GM04503 (cell line): Measurements from ENCODE around the gene DUS4L.

Experiments used
- DNase-seq: peaks from one replicate; pipeline ENCODE4 v3.0.0-alpha.2; 2012; ENCODE audit warnings: low read depth

The DUS4L gene

DNA sequence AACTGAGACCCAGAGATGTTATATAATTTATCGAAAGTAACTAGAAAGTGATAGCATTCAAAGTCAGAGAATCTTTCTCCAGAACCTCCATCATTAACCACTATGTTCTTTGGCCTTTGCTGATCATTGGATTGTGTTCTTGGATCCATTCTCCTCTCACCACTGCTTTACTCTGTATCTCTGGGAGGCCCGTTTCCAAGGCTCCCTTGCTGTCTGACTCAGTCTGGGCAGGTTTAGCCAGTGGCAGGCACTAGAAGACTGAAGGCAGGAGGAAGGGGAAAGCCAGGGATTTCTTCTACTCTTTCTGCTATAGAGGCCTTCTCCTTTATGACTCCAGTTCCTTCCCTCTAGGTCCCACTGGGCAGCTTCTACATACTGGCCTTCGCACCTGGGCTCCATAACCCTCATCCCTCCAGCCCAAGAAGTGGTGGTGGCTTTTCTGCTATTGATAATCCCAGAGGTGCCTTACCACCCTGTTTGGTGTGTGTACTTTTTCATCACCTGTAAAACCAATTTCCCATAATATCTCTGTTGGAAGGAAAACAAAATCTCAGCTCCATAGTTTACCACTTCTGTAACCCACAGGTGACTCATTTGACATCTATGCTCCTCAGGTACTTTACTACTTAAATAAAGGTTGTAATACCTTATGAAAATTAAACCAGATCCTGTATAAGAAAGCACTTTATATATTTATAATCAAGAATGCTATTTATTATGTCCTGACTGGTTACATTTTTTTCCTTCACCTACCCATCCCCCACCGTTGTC lies 52.3 kb downstream of the DUS4L start:
- no peak for DNase-seq

DNA sequence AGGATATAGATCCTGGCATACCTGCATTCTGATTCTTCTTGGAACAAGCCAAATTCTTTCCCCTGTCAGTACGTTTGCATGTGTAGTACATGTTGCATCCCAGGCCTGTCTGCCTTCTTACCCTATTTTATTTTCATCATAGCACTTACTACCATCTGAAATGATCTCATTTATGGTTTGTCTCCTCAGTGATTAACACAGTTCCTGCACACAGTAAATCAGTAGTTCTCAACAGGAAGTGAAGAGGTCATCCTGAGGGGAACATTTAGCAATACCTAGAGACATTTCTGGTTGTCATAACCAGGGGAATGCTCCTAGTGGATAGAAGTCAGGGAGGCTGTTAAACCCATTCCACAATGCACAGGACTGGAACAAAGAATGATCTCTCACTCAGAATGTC lies 58.7 kb downstream of the DUS4L start:
- DNase-seq = peak; percentile 90

DNA sequence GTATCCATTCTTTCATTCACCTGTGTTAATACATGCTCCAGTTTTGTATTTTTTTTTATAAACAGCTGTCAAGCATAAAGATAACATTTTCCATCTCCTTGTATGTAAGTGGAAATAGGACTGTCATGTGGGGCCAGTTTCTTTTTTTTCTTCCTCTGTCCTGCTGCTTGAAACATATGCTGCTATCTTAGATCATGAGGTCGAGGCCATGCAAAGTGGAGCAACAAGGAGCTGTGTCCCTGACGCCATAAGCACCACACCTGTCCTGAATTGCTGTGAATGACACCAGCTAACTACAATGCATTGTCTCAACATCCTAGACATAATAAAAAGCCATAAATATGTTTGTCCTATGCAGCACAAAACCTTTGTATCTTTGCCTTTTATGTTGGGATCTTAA lies 59.1 kb downstream of the DUS4L start:
- DNase-seq = no peak

DNA sequence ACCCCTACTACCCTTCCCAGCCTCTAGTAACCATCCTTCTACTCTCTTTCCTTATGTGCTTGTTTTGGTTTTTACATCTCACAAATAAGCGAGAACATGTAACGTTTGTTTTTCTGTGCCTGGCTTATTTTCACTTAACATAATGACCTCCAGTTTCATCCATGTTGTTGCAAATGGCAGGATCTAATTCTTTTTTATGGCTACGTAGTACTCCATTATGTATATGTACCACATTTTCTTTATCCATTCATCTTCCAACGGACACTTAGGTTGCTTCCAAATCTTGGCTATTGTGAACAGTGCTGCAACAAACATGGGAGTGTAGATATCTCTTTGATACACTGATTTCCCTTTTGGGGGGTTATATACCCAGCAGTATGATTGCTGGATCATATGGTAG lies 63.2 kb downstream of the DUS4L start:
- DNase-seq = no peak
